ENCODE data around the gene SUV39H1. TPM values are rescaled to one million over a fixed set of nuclear protein-coding genes. Genes with fewer than 3 reads are reported as not detected.

The SUV39H1 gene
- total RNA-seq, 1 donor from 2014 or later: 9.4 TPM

DNA sequence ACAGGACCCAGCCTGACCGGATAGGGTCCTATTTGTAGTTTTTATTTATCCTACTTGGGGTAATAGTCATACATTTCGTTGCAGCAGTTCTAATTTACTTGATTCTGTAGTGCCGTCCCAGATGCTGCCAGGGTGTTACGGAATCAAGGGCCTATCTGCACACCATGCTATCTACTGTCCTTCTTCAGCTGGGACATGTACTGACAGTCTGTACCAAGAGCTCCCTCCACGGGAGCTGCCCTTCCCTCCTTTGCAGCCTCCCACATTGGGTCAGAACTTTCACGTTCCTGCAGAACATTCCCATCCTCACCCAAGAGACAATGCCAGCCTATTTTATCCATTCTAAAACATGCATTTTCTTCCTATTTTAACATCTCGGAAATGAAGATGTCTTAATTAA, 6.7 kb downstream of the SUV39H1 start:
- peaks cover 3% of the 10 kb centered on the region for H3K27me3 Mint-ChIP-seq (ENCODE audit: insufficient read depth, low read depth)
- H3K27ac ChIP-seq: no peak overlapping the region
- H3K9me3 Mint-ChIP-seq: peaks cover 8% of the 10 kb centered on the region

GRCh38 chrX:48703642-48704481, 7.3 kb downstream of the SUV39H1 start:
- Mint-ChIP-seq H3K27ac (no peak overlapping the region), H3K4me1 (no peaks in the 10 kb centered on the region), H3K4me3 (peak overlapping the region; percentile 46), H3K27me3 (ENCODE audit: insufficient read depth, low read depth) (peaks cover 3% of the 10 kb centered on the region), H3K9me3 (peaks cover 12% of the 10 kb centered on the region), H3K36me3 (peaks cover 5% of the 10 kb centered on the region)
- H3K4me3 ChIP-seq: no peak overlapping the region
- TF ChIP-seq EZH2phosphoT487 (IDR thresholded peaks at IDR 0.05): no peak
- TF ChIP-seq CTCF (IDR thresholded peaks at IDR 0.05): no peak
- TF ChIP-seq EZH2 (IDR thresholded peaks at IDR 0.05): no peak
- peaks cover 5% of the 10 kb centered on the region for H3F3A ChIP-seq (ENCODE audit: low read depth)
- no peaks in the 10 kb centered on the region for H3K36me3 ChIP-seq
- H3K79me2 ChIP-seq (ENCODE audit: low read depth): peaks cover 11% of the 10 kb centered on the region
- no peak overlapping the region for H3K9ac ChIP-seq
- peaks cover 4% of the 10 kb centered on the region for H3K4me1 ChIP-seq
- H2AFZ ChIP-seq (replicated peaks): no peak overlapping the region
- DNase-seq (ENCODE audit: low spot score): no peak
- no peaks in the 10 kb centered on the region for H3K9me3 ChIP-seq (ENCODE audit: low read depth)
- H3K4me2 ChIP-seq: no peak overlapping the region
- no peaks in the 10 kb centered on the region for H3K27me3 ChIP-seq
- no peaks in the 10 kb centered on the region for H4K20me1 ChIP-seq (ENCODE audit: low read depth)
- no peak overlapping the region for H3K27ac ChIP-seq

More for the DNA sequence above, 6.7 kb downstream of the SUV39H1 start:
- no peak overlapping the region for H3K4me2 ChIP-seq
- H3K79me2 ChIP-seq (ENCODE audit: low read depth): peaks cover 15% of the 10 kb centered on the region
- no peaks in the 10 kb centered on the region for H3K36me3 ChIP-seq
- peaks cover 12% of the 10 kb centered on the region for H3F3A ChIP-seq (ENCODE audit: low read depth)
- DNase-seq (ENCODE audit: low spot score): no peak
- TF ChIP-seq EZH2phosphoT487 (IDR thresholded peaks at IDR 0.05) (no peak), EZH2 (IDR thresholded peaks at IDR 0.05) (no peak), CTCF (IDR thresholded peaks at IDR 0.05) (no peak)
- peaks cover 10% of the 10 kb centered on the region for H3K4me1 ChIP-seq
- no peak overlapping the region for H3K9ac ChIP-seq
- H3K4me3 ChIP-seq: no peak overlapping the region
- no peaks in the 10 kb centered on the region for H3K27me3 ChIP-seq
- H3K36me3 Mint-ChIP-seq: peaks cover 5% of the 10 kb centered on the region
- H4K20me1 ChIP-seq (ENCODE audit: low read depth): no peaks in the 10 kb centered on the region
- H3K27ac Mint-ChIP-seq: no peak overlapping the region
- no peak overlapping the region for H2AFZ ChIP-seq (replicated peaks)
- no peak overlapping the region for H3K4me3 Mint-ChIP-seq
- H3K9me3 ChIP-seq (ENCODE audit: low read depth): no peaks in the 10 kb centered on the region
- no peaks in the 10 kb centered on the region for H3K4me1 Mint-ChIP-seq

- no peaks in the 10 kb centered on the region for H4K20me1 ChIP-seq (ENCODE audit: low read depth)
- no peaks in the 10 kb centered on the region for H3K27me3 Mint-ChIP-seq (ENCODE audit: insufficient read depth, low read depth)
- H3K4me1 Mint-ChIP-seq: no peaks in the 10 kb centered on the region
- peaks cover 4% of the 10 kb centered on the region for H3K36me3 Mint-ChIP-seq
- no peaks in the 10 kb centered on the region for H3K36me3 ChIP-seq
- no peak overlapping the region for H3K27ac Mint-ChIP-seq
- H3K9ac ChIP-seq: no peak overlapping the region
- peaks cover 11% of the 10 kb centered on the region for H3K9me3 Mint-ChIP-seq
- no peaks in the 10 kb centered on the region for H3K4me1 ChIP-seq
- no peaks in the 10 kb centered on the region for H3K79me2 ChIP-seq (ENCODE audit: low read depth)
- no peaks in the 10 kb centered on the region for H3K27me3 ChIP-seq
- no peak overlapping the region for H3K4me2 ChIP-seq
- H3F3A ChIP-seq (ENCODE audit: low read depth): no peaks in the 10 kb centered on the region
- no peak for DNase-seq (ENCODE audit: low spot score)
- TF ChIP-seq EZH2phosphoT487 (IDR thresholded peaks at IDR 0.05) (no peak), EZH2 (IDR thresholded peaks at IDR 0.05) (no peak), CTCF (IDR thresholded peaks at IDR 0.05) (no peak)
- no peak overlapping the region for H2AFZ ChIP-seq (replicated peaks)
- H3K9me3 ChIP-seq (ENCODE audit: low read depth): no peaks in the 10 kb centered on the region
- H3K4me3 ChIP-seq: no peak overlapping the region
- no peak overlapping the region for H3K4me3 Mint-ChIP-seq
- no peak overlapping the region for H3K27ac ChIP-seq
Measured at GRCh38 chrX:48705871-48706270, 9.3 kb downstream of the SUV39H1 start.
